Inflammatory macrophage treated with lipopolysaccharide for 1 hour (primary cell): ENCODE data around the gene KIF26B.
"Not testable (repeated sequence)": the region's sequence is repeated elsewhere in the genome, so short reads cannot be mapped to it uniquely, and the experiment has no call there.

Source experiments
- DNase-seq, 2 donors: peaks; one replicate each; pipeline ENCODE4 v3.0.0-alpha.2; 2020 to 2022

The KIF26B gene

DNA sequence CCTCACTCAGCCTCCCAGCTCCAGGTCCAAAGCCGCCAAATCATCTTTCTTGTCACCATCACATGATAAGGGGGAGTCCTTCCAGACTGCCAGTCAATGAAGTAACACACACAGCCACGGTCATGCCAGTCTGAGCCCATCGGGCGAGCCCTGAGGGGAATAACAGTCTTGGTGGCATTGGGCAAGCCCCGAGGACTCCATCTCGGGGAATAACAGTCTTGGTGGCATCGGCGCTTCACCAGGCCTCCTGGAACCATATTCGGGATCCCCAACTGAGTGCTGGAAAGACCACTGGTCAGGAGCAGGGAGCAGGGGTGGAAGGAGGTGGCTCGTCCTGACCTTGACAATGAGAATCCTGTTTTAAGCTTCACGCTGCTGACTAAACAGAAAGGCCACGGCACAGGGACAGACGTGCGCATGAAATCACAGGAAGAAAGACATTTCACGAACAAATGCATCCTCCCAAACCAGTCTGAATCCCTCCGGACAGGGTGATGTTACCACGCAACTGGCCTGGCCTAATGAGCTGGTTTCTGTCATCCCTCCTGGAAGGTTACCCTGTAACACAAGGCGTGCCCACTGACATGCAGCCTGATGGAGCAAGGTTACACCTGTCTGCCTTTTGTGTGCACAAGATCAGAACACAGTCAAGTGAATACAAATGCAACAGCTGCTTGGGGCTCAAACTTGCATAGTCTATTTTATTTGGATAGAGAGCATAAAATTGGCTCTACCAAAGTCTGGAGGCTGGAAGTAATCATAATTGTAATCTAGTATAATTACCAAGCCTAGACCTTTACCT lies 517.4 kb downstream of the KIF26B start:
- no peak for DNase-seq

DNA sequence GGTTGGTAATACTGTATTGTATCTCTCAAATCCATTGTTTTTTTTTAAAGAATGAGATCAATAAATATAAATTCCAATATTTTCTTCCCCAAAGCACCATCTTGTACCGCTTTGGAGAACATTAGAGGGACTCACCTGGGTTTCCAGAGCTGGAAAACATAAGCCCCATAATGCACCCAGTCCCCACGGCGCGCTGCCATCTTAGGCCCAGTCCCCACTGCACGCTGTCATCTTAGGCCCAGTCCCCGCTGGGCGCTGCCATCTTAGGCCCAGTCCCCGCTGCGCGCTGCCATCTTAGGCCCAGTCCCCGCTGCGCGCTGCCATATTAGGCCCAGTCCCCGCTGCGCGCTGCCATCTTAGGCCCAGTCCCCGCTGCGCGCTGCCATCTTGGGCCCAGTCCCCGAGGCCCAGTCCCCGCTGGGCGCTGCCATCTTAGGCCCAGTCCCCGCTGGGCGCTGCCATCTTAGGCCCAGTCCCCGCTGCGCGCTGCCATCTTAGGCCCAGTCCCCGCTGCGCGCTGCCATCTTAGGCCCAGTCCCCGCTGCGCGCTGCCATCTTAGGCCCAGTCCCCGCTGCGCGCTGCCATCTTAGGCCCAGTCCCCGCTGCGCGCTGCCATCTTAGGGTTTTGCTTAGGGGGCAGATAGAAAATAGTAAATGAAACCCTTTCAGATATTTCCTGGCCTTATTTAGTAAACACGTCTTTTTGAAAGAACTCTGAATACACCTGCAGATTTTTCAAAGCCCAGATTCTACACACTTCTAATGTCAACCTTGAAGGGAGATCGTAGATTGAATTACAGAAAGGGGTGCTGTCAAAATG lies 518.3 kb downstream of the KIF26B start:
- not testable (repeated sequence) for DNase-seq

DNA sequence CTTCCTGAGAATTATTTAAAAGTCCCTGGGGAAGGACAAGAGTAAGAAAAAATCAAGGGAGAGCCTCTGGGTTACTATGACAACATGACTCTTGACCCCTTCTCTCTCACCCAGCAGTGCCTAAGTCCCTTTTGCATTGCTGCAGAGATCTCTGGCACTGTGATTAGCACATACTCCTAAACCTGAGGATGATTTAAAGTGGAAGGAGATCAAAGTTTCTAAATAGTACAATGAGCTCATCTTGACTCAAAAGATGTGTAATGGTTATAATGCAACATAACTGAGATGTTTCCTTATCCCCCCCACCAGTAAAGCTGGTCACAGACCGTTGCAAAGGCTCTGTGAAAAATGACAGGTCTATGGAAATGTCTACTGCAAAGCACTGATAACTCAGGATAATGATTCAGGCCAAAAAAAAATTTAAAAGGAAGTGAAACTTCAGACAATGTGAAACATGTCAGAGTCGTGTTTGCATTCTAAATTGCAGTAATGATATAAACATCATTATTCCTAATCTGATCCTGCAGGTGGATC lies 519.2 kb downstream of the KIF26B start:
- DNase-seq, result peak; percentile 54 to 58

DNA sequence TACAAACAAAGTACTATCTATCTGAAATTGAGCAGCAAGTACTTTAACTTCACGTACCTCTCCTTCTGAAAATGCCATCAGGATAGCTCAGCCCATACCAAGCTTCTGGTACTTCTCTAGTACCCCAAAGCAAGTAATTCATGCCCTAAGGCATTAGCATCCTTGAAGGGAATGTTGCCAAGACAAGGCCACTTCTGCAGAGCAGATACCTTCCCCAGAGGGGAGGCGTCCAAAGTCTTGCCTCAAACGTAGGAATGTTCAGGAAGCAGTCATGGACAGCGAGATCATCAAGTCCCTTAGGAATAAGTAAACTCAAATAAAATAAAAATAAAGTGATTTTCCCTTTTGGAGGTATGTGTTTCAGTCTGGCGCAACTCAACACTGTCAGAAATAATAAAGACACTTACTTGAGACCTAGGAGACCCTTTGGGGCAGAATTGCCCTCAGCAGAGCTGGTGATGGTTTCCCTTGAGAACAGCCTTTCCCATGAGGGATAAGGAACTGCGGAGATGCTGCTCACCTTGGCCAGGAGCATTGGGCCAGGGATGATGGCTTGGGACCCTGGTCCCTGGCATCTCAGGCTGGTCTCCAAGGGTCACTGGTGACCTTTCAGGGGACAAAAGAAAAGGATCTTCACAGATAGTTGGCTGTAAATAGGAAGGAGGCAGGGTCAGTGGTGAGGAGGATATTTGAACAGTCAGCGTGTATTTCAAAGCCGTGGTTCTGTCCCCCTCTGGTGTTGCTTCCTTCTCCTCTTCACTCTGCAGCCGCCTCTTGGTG lies 522.9 kb downstream of the KIF26B start:
- no peak for DNase-seq

DNA sequence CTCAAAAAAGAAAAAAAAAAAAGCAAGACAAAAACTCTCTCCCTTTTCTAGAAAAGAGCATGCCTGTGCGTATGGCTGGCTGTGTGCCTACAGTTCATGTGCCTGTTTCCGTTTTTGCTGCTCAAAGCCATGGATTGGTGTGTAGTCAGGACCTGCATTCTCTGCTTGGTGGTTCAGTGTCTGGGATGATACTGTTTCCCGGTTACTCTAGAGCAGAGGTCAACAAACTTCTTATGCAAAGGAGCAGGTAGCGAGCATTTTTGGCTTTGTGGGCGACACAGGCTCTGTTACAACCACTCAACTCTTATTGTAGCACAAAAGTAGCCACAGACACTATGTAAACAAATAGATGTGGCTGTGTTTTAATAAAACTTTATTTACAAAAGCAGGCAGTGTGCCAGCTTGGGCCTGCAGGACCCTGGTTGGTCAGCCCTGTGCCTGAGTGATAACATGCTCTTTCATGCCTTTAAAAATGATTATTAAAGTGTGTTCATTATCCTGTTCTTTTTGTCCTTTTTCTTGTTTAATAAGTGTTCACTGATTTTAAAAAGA lies 524.2 kb downstream of the KIF26B start:
- no peak for DNase-seq

- DNase-seq, result peak; percentile 29 to 35
Observed at GRCh38 chr1:245679821-245680780, 525.3 kb downstream of the KIF26B start.

GRCh38 chr1:245682638-245683628 lies 528.1 kb downstream of the KIF26B start:
- DNase-seq, result no peak

- DNase-seq, result no peak
Observed at GRCh38 chr1:245683676-245684075, 528.9 kb downstream of the KIF26B start.

DNA sequence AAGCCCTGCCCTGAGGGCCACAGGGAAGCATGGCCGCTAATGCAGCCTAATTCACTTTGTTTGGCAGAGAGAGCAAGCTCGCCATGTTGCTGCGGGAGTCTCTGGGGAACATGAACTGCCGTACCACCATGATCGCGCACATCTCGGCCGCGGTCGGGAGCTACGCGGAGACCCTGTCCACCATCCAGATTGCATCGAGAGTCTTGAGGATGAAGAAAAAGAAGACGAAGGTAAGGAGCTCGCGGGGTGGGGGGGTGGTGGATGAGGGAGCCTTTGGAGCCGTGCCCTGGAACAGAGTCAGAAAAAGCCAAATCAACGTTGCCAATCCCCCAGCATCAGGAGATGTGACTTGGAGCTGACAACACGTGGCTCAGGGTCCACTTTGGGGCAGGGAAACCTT lies 529.4 kb downstream of the KIF26B start:
- no peak for DNase-seq

- no peak for DNase-seq
Observed at GRCh38 chr1:245684571-245684970, 529.8 kb downstream of the KIF26B start.

DNA sequence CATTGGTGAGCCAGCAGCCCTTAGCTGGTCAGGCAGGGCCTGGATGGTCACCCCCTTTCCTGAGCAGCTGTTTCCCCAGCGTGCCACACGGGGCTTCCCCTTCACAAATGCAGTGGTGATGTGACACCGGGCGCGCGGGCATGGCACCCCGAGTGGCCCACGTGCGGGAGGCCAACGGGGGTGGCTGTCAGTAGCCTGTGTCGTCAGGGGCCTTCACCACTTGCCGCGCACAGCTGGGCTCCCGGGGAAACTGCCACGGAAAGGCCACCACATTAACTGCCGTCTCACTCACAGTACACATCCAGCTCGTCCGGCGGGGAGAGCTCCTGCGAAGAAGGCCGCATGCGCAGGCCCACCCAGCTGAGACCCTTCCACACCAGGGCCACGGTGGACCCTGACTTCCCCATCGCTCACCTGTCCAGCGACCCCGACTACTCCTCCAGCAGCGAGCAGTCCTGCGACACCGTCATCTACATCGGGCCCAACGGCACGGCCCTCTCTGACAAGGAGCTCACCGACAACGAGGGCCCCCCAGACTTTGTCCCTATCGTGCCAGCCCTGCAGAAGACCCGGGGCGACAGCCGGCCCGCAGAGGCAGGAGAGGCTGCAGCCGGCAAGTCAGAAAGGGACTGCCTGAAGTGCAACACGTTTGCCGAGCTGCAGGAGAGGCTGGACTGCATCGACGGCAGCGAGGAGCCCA lies 530.5 kb downstream of the KIF26B start:
- no peak for DNase-seq

GRCh38 chr1:245686006-245686405 lies 531.2 kb downstream of the KIF26B start:
- no peak for DNase-seq

DNA sequence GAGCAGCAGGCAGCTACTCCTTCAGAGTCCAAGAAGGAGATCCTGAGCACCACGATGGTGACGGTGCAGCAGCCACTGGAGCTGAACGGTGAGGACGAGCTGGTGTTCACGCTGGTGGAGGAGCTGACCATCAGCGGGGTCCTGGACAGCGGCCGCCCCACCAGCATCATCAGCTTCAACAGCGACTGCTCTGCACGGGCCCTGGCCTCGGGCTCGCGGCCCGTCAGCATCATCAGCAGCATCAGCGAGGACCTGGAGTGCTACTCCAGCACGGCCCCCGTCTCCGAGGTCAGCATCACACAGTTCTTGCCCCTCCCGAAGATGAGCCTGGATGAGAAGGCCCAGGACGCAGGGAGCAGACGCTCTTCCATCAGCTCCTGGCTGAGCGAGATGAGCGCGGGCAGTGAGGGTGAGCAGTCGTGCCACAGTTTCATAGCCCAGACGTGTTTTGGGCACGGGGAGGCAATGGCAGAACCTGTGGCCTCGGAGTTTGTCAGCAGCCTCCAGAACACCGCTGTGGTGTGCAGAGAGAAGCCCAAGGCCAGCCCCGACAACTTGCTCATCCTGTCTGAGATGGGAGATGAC lies 531.8 kb downstream of the KIF26B start:
- DNase-seq, result no peak

- no peak for DNase-seq
Observed at GRCh38 chr1:245687152-245687635, 532.4 kb downstream of the KIF26B start.

- DNase-seq, result no peak
Observed at GRCh38 chr1:245687636-245688535, 533.1 kb downstream of the KIF26B start.

DNA sequence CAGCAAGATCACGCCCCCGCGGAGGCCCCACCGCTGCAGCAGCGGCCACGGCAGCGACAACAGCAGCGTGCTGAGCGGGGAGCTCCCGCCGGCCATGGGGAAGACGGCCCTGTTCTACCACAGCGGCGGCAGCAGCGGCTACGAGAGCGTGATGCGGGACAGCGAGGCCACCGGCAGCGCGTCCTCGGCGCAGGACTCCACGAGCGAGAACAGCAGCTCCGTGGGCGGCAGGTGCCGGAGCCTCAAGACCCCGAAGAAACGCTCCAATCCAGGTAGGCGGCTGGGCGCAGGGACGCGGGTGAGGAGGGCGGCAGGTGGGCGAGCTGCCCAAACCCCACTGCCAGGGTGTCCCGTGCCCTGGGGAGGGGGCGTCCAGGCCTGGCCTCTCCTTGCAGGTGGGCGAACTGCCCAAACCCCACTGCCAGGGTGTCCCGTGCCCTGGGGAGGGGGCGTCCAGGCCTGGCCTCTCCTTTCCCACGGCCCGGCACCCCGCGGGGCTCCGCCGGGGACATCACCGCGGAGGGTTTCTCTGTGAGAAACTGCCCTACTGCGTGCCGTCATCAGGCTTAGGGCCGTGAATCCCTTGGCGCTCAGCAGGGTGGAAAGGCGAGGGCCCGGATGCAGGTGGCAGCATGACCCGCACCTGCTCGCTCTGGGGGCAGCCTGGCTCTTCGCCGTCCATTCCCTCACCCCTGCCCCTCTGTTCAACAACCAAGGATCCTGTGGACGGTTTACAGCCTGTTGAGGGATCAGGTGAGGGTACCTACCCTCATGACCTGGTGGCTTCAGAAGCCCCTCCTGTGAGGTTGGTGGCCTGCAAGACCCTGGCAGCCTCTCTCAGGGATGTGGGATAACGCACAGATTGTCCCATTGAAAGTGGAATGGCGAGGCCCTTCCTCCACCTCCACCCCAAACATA lies 534.0 kb downstream of the KIF26B start:
- no peak for DNase-seq
